ENCODE measurements around the gene TMEM50A.
"Not testable (repeated sequence)": the region's sequence is repeated elsewhere in the genome, so short reads cannot be mapped to it uniquely, and the experiment has no call there.

The TMEM50A gene

GRCh38 chr1:25337483-25338187 lies 499 bp upstream of the TMEM50A start:
- DNase-seq = peak; percentile 69

GRCh38 chr1:25338986-25339385 lies 852 bp downstream of the TMEM50A start:
- no peak for DNase-seq

DNA sequence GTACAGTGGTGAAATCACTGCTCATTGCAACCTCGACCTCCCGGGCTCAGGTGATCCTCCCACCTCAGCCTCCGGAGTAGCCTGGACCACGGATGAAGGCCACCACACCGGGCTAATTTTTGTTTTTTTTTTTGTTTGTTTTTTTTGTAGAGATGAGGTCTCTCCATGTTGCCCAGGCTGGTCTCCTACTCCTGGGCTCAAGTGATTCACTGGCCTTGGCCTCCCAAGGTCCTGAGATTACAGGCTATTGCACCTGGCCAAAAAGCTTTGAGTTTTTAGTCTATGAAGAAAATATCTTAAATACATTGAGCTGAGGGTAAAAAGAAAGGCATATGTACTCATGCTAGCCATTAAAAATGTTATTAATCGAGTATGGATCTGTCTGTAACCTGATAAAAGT lies 3.6 kb downstream of the TMEM50A start:
- no peak for DNase-seq

DNA sequence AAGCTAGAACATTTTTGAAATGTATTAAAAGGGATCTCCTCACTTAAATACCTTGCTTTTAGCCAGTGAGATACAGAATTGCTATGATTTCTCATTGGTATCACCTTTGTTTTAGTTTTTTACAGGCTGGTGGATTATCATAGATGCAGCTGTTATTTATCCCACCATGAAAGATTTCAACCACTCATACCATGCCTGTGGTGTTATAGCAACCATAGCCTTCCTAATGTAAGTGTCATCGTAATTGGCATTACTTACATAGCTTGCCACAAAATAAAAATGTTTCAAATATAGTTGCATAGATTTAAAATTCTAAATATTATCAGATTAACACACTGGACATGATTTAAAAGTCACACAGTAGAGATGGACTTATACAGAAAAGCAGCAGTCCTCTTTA lies 4.7 kb downstream of the TMEM50A start:
- DNase-seq = no peak

DNA sequence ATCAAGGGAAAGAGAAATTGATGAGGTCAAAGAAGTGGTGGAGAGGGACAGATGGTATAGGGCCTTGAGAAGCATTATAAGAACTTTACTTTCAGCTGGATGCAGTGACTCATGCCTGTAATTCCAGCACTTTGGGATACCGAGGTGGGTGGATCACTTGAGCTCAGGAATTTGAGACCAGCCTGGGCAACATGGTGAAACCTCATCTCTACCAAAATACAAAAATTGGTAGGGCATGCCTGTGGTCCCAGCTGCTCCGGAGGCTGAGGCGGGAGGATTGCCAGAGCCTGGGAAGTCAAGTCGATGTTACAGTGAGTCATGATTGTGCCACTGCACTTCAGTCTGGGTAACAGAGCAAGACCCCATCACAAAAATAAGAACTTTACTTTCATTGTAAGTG lies 5.7 kb downstream of the TMEM50A start:
- DNase-seq = no peak

GRCh38 chr1:25347556-25347955 lies 9.4 kb downstream of the TMEM50A start:
- no peak for DNase-seq

DNA sequence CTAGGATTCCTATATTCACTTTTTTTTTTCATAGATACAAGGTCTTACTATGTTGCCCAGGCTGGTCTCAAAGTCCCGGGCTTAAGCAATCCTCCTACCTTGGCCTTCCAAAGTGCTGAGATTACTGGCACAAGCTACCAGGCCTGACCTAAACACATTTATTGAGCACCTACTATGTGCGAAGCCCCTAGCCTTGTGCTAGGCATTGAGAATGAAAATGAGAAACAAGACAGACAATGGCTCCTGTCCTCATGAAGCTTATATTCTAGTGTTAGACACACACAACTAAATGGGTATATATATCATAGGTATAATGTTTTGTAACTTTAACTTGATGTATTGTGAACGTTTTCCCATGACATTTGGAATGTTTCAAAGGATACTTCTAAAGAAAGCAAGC lies 11.5 kb downstream of the TMEM50A start:
- DNase-seq = no peak

GRCh38 chr1:25355841-25356395 lies 17.8 kb downstream of the TMEM50A start:
- no peak for DNase-seq

DNA sequence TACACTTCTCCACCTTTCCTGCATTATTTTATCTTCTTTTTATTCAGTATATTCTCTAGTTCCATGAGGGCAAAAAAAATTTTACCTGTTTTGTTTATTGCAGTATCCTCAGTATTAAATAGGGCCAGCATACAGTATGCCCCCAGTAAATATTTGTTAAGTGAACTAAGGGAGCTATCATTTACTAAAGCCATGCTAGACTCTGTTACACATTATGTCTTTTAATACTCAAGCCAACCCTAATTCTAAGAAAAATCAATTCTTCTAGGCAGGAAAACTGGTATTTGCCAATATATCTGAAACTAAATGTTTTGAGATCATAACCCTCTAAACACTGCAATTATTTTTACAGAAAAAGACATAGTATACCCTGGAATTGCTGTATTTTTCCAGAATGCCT lies 18.3 kb downstream of the TMEM50A start:
- no peak for DNase-seq

DNA sequence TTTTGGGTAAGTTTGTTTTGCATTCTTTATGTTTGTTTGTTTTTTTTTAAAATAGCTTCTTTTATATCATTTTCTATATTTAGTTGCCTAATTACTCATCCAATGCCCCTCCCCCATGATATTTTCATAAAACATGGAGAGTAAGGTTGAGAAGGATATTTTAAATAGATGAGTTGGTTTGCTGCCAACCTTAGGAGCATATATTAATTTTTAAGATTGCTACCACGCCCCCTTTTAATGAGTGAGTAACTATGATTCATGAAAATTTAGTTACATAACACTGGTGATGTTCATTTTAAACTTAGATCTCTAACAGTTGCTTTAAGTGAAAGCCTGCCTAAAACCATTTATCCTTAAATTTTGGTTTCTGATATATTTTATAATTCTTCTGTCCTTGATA lies 18.7 kb downstream of the TMEM50A start:
- no peak for DNase-seq

- DNase-seq = no peak
Measured at GRCh38 chr1:25360596-25361581, 22.8 kb downstream of the TMEM50A start.

DNA sequence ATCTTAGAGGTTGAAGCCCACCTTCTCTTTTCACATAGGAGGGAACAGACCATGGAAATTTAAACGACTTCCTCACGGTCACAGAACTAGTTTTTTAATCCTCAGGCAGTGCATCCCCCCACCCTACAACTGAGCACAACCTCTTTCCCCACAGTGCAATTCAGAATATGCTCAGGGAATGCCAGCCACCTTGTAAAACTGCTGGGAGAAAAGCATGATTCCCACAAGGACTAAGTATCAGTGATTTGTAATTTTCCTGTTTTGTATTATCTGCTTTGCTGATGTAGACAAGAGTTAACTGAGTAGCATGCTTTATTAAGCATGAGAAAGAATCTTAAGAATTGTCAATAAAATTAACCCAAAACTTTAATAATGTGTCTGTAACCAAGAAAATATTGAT lies 23.8 kb downstream of the TMEM50A start:
- no peak for DNase-seq

DNA sequence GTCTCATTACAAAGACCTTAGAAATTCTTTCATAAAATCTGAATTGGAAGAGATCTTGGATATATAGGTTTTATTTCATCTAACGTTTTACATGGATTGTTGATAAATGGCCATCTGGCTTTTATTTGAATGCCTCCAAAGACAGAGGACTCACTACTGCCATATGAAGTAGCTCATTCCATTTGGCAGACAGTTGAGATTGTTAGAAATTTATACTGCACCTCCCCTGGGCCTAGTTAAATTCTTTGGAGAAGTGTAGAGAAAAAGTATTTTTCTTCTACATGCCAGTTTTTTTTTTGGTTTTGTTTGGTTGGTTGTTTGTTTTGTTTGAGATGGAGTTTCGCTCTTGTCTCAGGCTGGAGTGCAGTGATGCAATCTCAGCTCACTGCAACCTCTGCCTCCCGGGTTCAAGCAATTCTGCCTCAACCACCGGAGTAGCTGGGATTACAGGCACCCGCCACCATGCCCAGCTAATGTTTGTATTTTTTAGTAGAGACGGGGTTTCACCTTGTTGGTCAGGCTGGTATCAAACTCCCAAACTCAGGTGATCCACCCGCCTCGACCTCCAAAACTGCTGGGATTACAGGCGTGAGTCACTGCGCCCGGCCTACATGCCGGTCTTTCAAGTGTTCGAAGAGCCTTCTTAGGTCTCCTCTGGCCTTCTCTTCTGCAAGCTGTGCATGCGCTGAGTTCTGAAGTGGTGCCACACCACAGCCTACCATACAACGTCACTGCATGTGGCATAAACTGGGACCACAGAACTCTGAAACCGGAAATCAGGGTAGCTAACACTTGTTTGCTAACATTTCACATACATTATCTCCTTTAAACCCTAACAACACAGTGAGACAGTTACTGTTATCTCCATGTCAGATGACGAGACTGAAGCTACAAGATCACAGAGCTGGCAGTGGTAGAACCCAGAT lies 24.8 kb downstream of the TMEM50A start:
- DNase-seq = not testable (repeated sequence)

GRCh38 chr1:25369241-25369640 lies 31.1 kb downstream of the TMEM50A start:
- DNase-seq = no peak

DNA sequence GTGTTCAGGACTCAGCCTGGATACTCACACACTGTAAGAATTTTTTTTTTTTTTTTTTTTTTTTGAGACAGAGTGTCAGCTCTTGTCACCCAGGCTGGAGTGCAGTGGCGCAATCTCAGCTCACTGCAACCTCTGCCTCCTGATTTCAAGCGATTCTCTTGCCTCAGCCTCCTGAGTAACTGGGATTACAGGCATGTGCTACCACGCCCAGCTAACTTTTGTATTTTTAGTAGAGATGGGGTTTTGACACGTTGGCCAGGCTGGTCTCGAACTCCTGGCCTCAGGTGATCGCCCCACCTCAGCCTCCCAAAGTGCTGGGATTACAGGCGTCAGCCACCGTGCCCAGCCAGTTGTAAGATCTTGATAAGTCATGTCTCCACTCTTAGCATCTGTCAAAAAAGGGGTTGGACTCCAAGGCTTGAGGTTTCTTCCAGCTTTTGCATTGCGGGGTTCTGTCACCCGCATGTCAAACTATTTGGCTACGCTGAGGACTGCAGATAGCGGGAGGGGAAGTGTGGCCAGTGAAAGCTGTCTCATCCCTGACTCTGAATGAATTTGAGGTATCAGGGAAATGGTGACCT lies 31.6 kb downstream of the TMEM50A start:
- not testable (repeated sequence) for DNase-seq

- DNase-seq = not testable (repeated sequence)
Measured at GRCh38 chr1:25371757-25372156, 33.6 kb downstream of the TMEM50A start.

DNA sequence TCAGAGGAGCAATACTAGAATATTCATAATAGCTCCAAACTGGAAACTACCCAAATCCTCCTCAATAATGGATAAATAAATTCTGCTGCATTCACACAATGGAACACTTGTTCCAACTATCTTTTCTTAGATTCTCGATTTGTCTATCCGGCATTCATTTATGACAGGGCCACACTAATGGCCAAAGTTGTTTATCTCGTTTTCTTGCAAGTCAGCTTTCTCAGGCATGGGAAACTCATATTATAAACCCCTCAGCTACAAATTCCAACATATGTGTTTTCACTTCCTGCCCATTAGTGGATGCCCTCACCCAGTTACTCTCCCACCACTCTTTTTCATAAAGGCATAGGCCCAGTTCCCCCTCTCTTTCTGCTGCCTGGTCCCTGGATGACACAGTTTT lies 40.2 kb downstream of the TMEM50A start:
- not testable (repeated sequence) for DNase-seq

GRCh38 chr1:25382543-25382942 lies 44.4 kb downstream of the TMEM50A start:
- DNase-seq = not testable (repeated sequence)

GRCh38 chr1:25383090-25383489 lies 45.0 kb downstream of the TMEM50A start:
- DNase-seq = not testable (repeated sequence)

GRCh38 chr1:25383875-25384274 lies 45.7 kb downstream of the TMEM50A start:
- not testable (repeated sequence) for DNase-seq

DNA sequence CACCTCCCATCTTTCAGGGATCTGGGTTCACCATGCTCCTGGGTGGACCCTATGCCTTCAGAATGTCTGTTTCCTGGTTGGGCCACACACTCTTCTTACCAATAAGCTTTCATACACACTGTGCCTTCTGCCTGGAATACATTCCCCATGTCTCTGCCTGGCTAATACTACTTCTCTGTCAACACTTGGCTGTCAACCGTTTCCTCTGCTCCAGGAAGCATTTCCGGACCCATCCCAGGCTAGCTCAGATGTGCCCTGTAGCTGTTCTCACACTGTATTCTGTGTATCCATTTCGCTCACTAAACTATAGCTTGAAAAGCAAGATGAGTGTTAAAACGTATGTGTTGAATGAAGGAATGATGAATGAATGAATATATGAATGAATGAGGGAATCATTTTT lies 49.0 kb downstream of the TMEM50A start:
- DNase-seq = not testable (repeated sequence)

GRCh38 chr1:25388691-25389090 lies 50.6 kb downstream of the TMEM50A start:
- DNase-seq = not testable (repeated sequence)

Measured in retina (tissue), 1 donor.